ENCODE data around the gene TBCK.

DNA sequence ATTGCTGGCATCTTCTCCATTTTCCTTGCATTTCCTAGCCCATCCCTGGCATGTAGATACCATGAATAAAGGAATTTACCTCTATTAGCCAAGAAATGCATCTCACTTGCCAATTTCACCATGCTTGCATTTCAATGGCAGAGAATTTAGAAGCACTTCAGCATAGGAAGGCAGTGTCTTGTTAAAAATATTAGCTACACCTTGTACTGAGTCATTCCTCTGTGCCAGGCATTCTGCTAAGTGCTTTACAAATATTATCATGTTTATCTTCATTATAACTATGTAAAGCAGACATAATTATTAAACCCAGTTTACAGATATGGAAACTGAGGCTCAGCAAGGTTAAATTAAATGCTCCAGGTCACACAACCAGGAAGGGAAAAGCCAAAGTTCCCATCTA, 282.5 kb downstream of the TBCK start:
- TF ChIP-seq, protein P1, sequence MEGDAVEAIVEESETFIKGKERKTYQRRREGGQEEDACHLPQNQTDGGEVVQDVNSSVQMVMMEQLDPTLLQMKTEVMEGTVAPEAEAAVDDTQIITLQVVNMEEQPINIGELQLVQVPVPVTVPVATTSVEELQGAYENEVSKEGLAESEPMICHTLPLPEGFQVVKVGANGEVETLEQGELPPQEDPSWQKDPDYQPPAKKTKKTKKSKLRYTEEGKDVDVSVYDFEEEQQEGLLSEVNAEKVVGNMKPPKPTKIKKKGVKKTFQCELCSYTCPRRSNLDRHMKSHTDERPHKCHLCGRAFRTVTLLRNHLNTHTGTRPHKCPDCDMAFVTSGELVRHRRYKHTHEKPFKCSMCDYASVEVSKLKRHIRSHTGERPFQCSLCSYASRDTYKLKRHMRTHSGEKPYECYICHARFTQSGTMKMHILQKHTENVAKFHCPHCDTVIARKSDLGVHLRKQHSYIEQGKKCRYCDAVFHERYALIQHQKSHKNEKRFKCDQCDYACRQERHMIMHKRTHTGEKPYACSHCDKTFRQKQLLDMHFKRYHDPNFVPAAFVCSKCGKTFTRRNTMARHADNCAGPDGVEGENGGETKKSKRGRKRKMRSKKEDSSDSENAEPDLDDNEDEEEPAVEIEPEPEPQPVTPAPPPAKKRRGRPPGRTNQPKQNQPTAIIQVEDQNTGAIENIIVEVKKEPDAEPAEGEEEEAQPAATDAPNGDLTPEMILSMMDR (conservative IDR thresholded peaks at IDR 0.05; ENCODE audit: low read length): no peak
- no peak for TF ChIP-seq EZH2phosphoT487 (IDR thresholded peaks at IDR 0.05; ENCODE audit: borderline replicate concordance)

Measured in Loucy (cell line).